Neural cell (in vitro differentiated cells): ENCODE measurements around the gene PRR33. TPM values are rescaled to one million over a fixed set of nuclear protein-coding genes. Genes with fewer than 3 reads are reported as not detected.

Experiments
- H2AFZ ChIP-seq: fragments of 200-600, 300-800 bp; sonication (generic), shearing (Covaris generic); 2 replicates; pipeline ENCODE4 v1.6.0; 2014; ENCODE audit warnings: low read depth, mild to moderate bottlenecking, antibody characterized with exemption, low read length, moderate library complexity
- H3F3A ChIP-seq: fragments of 200-600 bp; shearing (Covaris generic); 2 replicates; pipeline ENCODE4 v1.6.1; 2016; ENCODE audit warnings: mild to moderate bottlenecking, moderate library complexity, mixed read lengths, antibody characterized with exemption, low read length; ENCODE audit not compliant: insufficient read depth, poor library complexity, severe bottlenecking
- H3K27ac ChIP-seq: fragments of 200-600, 300-800 bp; sonication (generic), shearing (Covaris generic); 2 replicates; pipeline ENCODE4 v1.5.1; 2014; ENCODE audit warnings: mild to moderate bottlenecking, low read length, moderate library complexity
- H3K27me3 ChIP-seq: fragments of 300-800, 200-600 bp; sonication (generic), shearing (Covaris generic); 2 replicates; pipeline ENCODE4 v1.6.0; 2014; ENCODE audit warnings: mild to moderate bottlenecking, low read depth, low read length, moderate library complexity; ENCODE audit not compliant: insufficient read depth
- H3K36me3 ChIP-seq: fragments of 300-800, 200-600 bp; sonication (generic), shearing (Covaris generic); 2 replicates; pipeline ENCODE4 v1.5.1; 2014; ENCODE audit warnings: mild to moderate bottlenecking, antibody characterized with exemption, low read length, moderate library complexity; ENCODE audit not compliant: insufficient read depth
- H3K4me2 ChIP-seq: fragments of 300-800, 200-600 bp; sonication (generic), shearing (Covaris generic); 2 replicates; pipeline ENCODE4 v1.6.0; 2014; ENCODE audit warnings: mild to moderate bottlenecking, low read length
- H3K4me3 ChIP-seq: fragments of 300-800, 200-600 bp; sonication (generic), shearing (Covaris generic); 2 replicates; pipeline ENCODE4 v1.5.1; 2014; ENCODE audit warnings: mild to moderate bottlenecking, low read length, moderate library complexity
- H3K79me2 ChIP-seq: fragments of 200-600 bp; shearing (Covaris generic); replicated peaks from 2 replicates; pipeline ENCODE4 v1.6.0; 2014; ENCODE audit warnings: mild to moderate bottlenecking, low read length, moderate library complexity; ENCODE audit not compliant: insufficient read depth
- H3K9ac ChIP-seq: fragments of 300-800, 200-600 bp; sonication (generic), shearing (Covaris generic); 2 replicates; pipeline ENCODE4 v1.6.1; 2016; ENCODE audit warnings: mild to moderate bottlenecking, low read length, mixed read lengths
- H3K9me2 ChIP-seq: fragments of 200-600 bp; shearing (Covaris generic); 2 replicates; pipeline ENCODE4 v1.6.1; 2016; ENCODE audit warnings: mild to moderate bottlenecking, low read length, mixed read lengths; ENCODE audit not compliant: insufficient read depth
- H3K9me3 ChIP-seq: fragments of 200-600, 300-800 bp; sonication (generic), shearing (Covaris generic); 2 replicates; pipeline ENCODE4 v1.6.1; 2016; ENCODE audit warnings: mild to moderate bottlenecking, mixed run types, low read length, moderate library complexity, mixed read lengths
- H4K20me1 ChIP-seq: fragments of 200-600 bp; shearing (Covaris generic); 2 replicates; pipeline ENCODE4 v1.6.1; 2016; ENCODE audit warnings: mild to moderate bottlenecking, mixed run types; ENCODE audit not compliant: insufficient read depth
- EP300 ChIP-seq: fragments of 450-650 bp; conservative IDR thresholded peaks from 2 replicates; pipeline ENCODE4 v1.6.1; 2014; ENCODE audit warnings: antibody characterized with exemption, mild to moderate bottlenecking, moderate library complexity; ENCODE audit not compliant: poor library complexity, severe bottlenecking
- EZH2 ChIP-seq: fragments of 200-600, 300-800 bp; shearing (Covaris generic), sonication (generic); IDR thresholded peaks from 2 replicates; pipeline ENCODE4 v1.6.1; 2014; ENCODE audit warnings: antibody characterized with exemption, low read length, borderline replicate concordance, mild to moderate bottlenecking; ENCODE audit not compliant: insufficient read depth, poor library complexity, severe bottlenecking
- MXI1 ChIP-seq: fragments of 450-650 bp; conservative IDR thresholded peaks from 2 replicates; pipeline ENCODE4 v1.6.1; 2014; ENCODE audit warnings: antibody characterized with exemption, mild to moderate bottlenecking; ENCODE audit not compliant: poor library complexity, severe bottlenecking
- POLR2AphosphoS5 ChIP-seq: IDR thresholded peaks from 2 replicates; pipeline ENCODE4 v1.6.1; 2012
- RAD21 ChIP-seq: fragments of 450-650 bp; conservative IDR thresholded peaks from 2 replicates; pipeline ENCODE4 v1.6.1; 2014; ENCODE audit warnings: antibody characterized with exemption, mild to moderate bottlenecking, moderate library complexity
- REST ChIP-seq: IDR thresholded peaks from 2 replicates; pipeline ENCODE4 v1.6.1; 2012; ENCODE audit warnings: borderline replicate concordance
- SMC3 ChIP-seq: fragments of 450-650 bp; conservative IDR thresholded peaks from 2 replicates; pipeline ENCODE4 v1.6.1; 2014; ENCODE audit warnings: antibody characterized with exemption, mild to moderate bottlenecking, moderate library complexity; ENCODE audit not compliant: poor library complexity
- TAF1 ChIP-seq: IDR thresholded peaks from 2 replicates; pipeline ENCODE4 v1.6.1; 2012; ENCODE audit warnings: low read depth
- polyA plus RNA-seq: library from polyadenylated mRNA; depleted of rRNA; stranded (reverse); fragments of >200 nt; gene quantifications from 2 replicates; pipeline ENCODE4 v1.2.3, GENCODE V29; 2014
- TF ChIP-seq, protein P1 (sequence below): fragments of 450-650 bp; IDR thresholded peaks from 2 replicates; pipeline ENCODE4 v1.5.1; 2014; ENCODE audit warnings: antibody characterized with exemption, mild to moderate bottlenecking, moderate library complexity; ENCODE audit not compliant: poor library complexity, severe bottlenecking

Gene PRR33
- polyA plus RNA-seq, 1 donor from 2014 or later: not detected

DNA sequence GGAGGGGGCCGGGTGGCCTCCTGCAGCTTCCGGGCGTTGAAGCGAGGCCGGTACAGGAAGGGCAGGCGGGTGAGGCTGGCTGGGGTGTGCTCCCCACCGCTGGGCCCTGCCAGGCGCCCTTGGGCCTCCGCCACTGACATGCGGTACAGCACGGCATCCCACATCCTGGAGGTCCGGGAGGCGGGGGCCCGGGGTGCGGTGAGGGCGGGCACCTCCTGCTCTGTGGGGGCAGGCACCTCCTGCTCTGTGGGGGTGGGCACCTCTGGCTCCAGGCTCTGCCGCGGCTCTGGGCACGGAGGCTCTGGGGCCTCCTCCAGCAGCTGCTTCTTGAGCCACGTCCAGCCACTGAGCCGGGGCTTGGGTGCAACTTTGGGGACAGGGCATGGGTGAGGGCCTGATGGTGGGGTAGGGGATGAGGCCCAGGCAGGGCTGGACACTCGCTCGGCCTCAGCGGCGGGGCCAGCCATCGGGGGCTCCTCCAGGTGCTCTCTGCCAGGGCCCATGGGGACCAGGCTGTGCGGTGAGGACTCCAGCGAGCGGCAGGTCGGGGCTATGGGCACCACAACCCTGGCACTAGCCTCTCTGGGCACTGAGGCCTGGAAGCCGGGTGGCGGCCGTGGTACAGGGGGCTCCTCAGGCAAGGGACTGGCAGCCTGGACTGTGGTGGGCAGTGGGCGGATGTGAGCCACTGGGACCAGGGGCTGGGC is 2.3 kb downstream of the PRR33 start:
- no peaks in the 10 kb centered on the region for H3K27me3 ChIP-seq
- no peak for TF ChIP-seq TAF1
- TF ChIP-seq SMC3: no peak
- H3K9me3 ChIP-seq: no peaks in the 10 kb centered on the region
- no peak overlapping the region for H3K27ac ChIP-seq
- H3K4me3 ChIP-seq: no peak overlapping the region
- no peak overlapping the region for H2AFZ ChIP-seq
- no peaks in the 10 kb centered on the region for H3K79me2 ChIP-seq
- H3K4me2 ChIP-seq: no peak overlapping the region
- H3K9ac ChIP-seq: no peak overlapping the region
- H4K20me1 ChIP-seq: no peaks in the 10 kb centered on the region
- no peaks in the 10 kb centered on the region for H3K9me2 ChIP-seq
- H3K36me3 ChIP-seq: no peaks in the 10 kb centered on the region
- no peaks in the 10 kb centered on the region for H3F3A ChIP-seq

DNA sequence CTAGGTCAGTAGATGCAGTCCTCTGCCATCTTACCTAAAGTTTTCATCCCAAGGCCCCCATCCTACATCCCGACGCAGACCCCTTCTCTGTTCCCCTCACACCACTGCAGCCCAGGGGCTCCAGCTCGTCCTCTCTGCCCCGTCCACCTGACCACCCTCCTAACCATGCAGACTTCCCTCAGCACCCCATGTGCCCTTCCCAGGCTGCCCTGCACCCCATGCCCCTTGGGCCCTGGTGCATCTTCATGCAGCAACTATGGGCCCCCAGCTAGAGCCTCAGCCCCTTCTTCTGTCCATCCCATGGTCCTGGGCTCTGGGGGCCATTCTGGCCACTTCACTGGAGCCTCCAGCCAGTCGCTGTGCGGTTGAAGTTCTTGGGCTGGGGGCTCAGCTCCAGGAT is 2.9 kb downstream of the PRR33 start:
- Histone ChIP-seq H3K27ac (no peak overlapping the region), H3K9me3 (no peaks in the 10 kb centered on the region), H3K9ac (no peak overlapping the region), H3K27me3 (no peaks in the 10 kb centered on the region), H3K9me2 (no peaks in the 10 kb centered on the region), H4K20me1 (no peaks in the 10 kb centered on the region), H3F3A (no peaks in the 10 kb centered on the region), H2AFZ (no peak overlapping the region), H3K36me3 (no peaks in the 10 kb centered on the region), H3K4me3 (no peak overlapping the region), H3K4me2 (no peak overlapping the region), H3K79me2 (no peaks in the 10 kb centered on the region)
- TF ChIP-seq RAD21 (no peak), REST (no peak), EZH2 (no peak), MXI1 (no peak), TAF1 (no peak), EP300 (no peak), POLR2AphosphoS5 (no peak), SMC3 (no peak)
- TF ChIP-seq, protein P1, sequence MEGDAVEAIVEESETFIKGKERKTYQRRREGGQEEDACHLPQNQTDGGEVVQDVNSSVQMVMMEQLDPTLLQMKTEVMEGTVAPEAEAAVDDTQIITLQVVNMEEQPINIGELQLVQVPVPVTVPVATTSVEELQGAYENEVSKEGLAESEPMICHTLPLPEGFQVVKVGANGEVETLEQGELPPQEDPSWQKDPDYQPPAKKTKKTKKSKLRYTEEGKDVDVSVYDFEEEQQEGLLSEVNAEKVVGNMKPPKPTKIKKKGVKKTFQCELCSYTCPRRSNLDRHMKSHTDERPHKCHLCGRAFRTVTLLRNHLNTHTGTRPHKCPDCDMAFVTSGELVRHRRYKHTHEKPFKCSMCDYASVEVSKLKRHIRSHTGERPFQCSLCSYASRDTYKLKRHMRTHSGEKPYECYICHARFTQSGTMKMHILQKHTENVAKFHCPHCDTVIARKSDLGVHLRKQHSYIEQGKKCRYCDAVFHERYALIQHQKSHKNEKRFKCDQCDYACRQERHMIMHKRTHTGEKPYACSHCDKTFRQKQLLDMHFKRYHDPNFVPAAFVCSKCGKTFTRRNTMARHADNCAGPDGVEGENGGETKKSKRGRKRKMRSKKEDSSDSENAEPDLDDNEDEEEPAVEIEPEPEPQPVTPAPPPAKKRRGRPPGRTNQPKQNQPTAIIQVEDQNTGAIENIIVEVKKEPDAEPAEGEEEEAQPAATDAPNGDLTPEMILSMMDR: no peak
